NCI-H2171 treated with DMSO at 0.1 percent for 48 hours (cell line): Measurements from ENCODE around the gene PPP4R1.

Source experiments
- DNase-seq: peaks from one replicate; lab custom pipeline; 2025; lab: John Stamatoyannopoulos, UW

Gene PPP4R1

GRCh38 chr18:9587924-9588323 lies 26.4 kb downstream of the PPP4R1 start:
- DNase-seq, result no peak

- no peak for DNase-seq
Observed at GRCh38 chr18:9586814-9587213, 27.5 kb downstream of the PPP4R1 start.

GRCh38 chr18:9581667-9582066 lies 32.7 kb downstream of the PPP4R1 start:
- DNase-seq, result no peak

DNA sequence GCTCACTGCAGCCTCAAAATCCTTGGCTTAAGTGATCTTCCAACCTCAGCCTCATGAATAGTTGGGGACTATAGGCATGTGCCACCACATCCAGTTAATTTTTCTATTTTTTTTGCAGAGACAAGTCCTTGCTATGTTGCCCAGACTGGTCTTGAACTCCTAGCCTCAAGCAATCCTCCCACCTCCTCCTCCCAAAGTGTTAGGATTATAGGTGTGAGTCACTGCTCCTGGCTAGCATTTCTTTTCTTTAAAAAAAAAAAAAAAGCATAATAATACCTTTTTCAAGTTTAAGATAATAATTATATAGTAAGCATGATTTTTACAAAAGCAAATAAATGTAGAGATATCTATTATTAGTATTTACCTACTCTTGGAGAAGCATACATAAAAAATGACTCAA lies 36.1 kb downstream of the PPP4R1 start:
- no peak for DNase-seq

GRCh38 chr18:9577361-9577760 lies 37.0 kb downstream of the PPP4R1 start:
- no peak for DNase-seq

- no peak for DNase-seq
Observed at GRCh38 chr18:9575558-9575957, 38.8 kb downstream of the PPP4R1 start.

- no peak for DNase-seq
Observed at GRCh38 chr18:9574473-9575115, 39.8 kb downstream of the PPP4R1 start.

- no peak for DNase-seq
Observed at GRCh38 chr18:9571546-9571945, 42.8 kb downstream of the PPP4R1 start.

- DNase-seq, result no peak
Observed at GRCh38 chr18:9570255-9570654, 44.1 kb downstream of the PPP4R1 start.

DNA sequence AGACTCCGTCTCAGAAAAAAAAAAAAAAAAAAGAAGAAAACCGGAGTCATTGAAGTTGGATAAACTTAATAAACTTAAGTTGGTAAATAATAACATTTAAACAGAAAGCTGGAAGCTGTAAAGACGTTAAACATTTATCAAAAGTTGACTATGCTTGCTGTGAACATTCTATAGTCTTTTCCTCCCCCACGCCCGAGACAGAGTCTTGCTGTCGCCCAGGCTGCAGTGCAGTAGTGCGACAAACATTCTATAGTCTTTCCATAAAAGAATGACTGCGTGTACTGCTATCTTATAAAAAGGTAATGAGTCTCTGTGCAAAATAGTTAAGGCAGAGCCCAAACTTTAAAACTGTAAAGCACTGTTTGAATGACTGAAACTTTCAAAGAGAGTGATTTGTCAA lies 45.2 kb downstream of the PPP4R1 start:
- no peak for DNase-seq

- DNase-seq, result no peak
Observed at GRCh38 chr18:9568186-9568585, 46.2 kb downstream of the PPP4R1 start.

- DNase-seq, result no peak
Observed at GRCh38 chr18:9565407-9565806, 49.0 kb downstream of the PPP4R1 start.

DNA sequence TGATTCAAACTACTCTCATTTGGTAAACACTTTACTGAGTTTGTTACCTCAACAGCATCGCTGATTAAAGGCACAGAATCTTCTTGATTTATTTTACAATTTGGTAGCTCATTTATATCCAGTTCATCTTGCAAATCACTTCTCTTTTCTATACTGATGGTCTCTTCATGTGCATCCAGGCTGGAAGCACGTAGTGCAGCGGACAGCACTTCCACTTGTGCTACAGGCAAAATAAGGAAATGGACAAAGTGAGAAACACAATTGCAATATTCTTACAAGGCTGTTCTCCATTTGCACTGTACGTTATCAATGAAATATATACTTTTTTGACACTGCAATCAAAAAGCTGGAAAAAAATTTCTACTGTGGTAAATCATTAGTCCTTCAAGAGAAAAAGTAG lies 51.0 kb downstream of the PPP4R1 start:
- no peak for DNase-seq

GRCh38 chr18:9562584-9562983 lies 51.8 kb downstream of the PPP4R1 start:
- no peak for DNase-seq

GRCh38 chr18:9561759-9562158 lies 52.6 kb downstream of the PPP4R1 start:
- no peak for DNase-seq

- DNase-seq, result no peak
Observed at GRCh38 chr18:9559253-9559652, 55.1 kb downstream of the PPP4R1 start.

GRCh38 chr18:9558387-9559064 lies 55.8 kb downstream of the PPP4R1 start:
- DNase-seq, result no peak

DNA sequence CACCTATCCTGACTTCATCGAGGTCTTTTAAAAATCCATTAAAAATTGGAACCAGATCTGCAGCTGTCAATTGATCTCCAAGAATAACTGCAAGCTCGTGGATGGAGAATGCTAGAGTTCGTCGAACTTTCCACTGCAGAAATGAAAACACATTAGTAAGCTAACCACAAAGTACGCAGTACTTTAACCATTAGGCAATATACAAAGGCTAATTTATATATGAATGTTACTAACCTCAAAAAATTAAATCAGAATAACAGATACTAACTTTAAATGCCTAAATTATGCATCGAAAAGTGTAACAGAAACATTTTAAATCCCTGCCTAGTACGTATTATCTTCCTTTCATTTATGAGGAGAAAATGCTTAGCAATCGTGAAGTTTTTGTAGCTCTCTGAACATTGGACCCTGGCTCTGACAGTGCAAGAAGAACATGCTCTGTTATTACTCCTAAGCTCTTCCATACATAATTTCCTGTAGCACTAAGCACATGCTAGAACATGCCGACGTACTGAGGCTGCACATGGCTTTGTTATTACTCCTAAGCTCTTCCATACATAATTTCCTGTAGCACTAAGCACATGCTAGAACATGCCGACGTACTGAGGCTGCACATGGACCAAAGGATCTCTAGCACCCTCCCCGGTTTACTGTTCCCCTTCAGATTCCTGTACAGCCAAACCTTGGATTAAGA lies 57.0 kb downstream of the PPP4R1 start:
- DNase-seq, result no peak

- no peak for DNase-seq
Observed at GRCh38 chr18:9552616-9553015, 61.7 kb downstream of the PPP4R1 start.

DNA sequence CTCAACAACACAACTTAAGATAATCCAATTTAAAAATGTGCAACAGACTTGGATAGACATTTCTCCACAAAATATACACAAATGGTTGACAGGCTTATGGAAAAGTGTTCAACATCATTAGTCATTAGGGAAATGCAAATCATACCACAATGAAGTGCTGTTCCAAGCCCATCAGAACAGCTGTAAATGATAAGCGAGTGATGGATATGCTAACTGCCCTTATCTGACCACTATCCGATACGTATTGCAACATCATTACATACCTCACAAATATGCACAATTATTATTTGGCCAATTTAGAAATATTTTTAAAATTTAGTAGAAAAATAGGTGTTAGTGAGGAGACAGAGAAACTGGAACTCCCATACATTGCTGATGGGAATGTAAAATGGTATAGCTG lies 62.2 kb downstream of the PPP4R1 start:
- no peak for DNase-seq

- peak; percentile 26 for DNase-seq
Observed at GRCh38 chr18:9550429-9550828, 63.9 kb downstream of the PPP4R1 start.

- DNase-seq, result no peak
Observed at GRCh38 chr18:9549405-9549804, 65.0 kb downstream of the PPP4R1 start.

DNA sequence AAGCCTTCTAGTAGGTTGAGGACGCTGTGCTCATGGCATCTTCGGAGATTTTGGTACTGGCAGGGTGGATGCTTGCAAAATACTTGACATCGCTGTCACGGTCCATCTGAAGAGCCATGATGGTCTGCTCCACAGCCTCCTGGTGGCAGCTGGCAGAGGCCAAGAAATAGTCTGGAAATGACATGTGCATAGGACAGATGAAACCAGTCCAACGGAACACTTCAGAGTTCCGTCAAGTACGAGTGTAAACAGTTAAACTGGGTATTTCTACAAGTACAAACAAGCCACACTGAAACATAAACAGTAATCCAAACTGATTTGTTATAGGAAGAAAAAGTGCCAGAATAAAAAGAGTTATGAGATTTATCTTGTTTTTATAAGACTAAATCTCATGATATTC lies 66.6 kb downstream of the PPP4R1 start:
- DNase-seq, result peak; percentile 69
